HEK293T (cell line): ENCODE results near the gene C5orf15.

ENCODE experiments used
- BHLHE40 ChIP-seq: fragments of 450-650 bp; IDR thresholded peaks from 2 replicates; pipeline ENCODE4 v1.6.1; 2016; ENCODE audit warnings: mild to moderate bottlenecking, moderate library complexity, borderline replicate concordance
- FOXM1 ChIP-seq: fragments of 450-650 bp; IDR thresholded peaks from 2 replicates; pipeline ENCODE4 v1.6.1; 2017; ENCODE audit warnings: mild to moderate bottlenecking, borderline replicate concordance
- NFRKB ChIP-seq: fragments of 450-650 bp; IDR thresholded peaks from 2 replicates; pipeline ENCODE4 v1.6.1; 2016; ENCODE audit warnings: mild to moderate bottlenecking, moderate library complexity
- SUZ12 ChIP-seq: fragments of 450-650 bp; IDR thresholded peaks from 2 replicates; pipeline ENCODE4 v1.6.1; 2016; ENCODE audit warnings: mild to moderate bottlenecking
- ZNF384 ChIP-seq: fragments of 450-650 bp; IDR thresholded peaks from 2 replicates; pipeline ENCODE4 v1.6.1; 2016
- TF ChIP-seq, protein P1 (sequence below): fragments of 450-650 bp; IDR thresholded peaks from 2 replicates; pipeline ENCODE4 v1.6.1; 2016

- TF ChIP-seq SUZ12 (no peak), ZNF384 (no peak), BHLHE40 (no peak), FOXM1 (no peak), NFRKB (no peak)
- TF ChIP-seq, protein P1, sequence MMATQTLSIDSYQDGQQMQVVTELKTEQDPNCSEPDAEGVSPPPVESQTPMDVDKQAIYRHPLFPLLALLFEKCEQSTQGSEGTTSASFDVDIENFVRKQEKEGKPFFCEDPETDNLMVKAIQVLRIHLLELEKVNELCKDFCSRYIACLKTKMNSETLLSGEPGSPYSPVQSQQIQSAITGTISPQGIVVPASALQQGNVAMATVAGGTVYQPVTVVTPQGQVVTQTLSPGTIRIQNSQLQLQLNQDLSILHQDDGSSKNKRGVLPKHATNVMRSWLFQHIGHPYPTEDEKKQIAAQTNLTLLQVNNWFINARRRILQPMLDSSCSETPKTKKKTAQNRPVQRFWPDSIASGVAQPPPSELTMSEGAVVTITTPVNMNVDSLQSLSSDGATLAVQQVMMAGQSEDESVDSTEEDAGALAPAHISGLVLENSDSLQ, result no peak
These were observed 27.6 kb upstream of the C5orf15 start for GRCh38 chr5:133995883-133996563.
